Endothelial cell of umbilical vein (primary cell): ENCODE data around the gene NSDHL. TPM values are rescaled to one million over a fixed set of nuclear protein-coding genes. Genes with fewer than 3 reads are reported as not detected.
"Not testable (repeated sequence)": the region's sequence is repeated elsewhere in the genome, so short reads cannot be mapped to it uniquely, and the experiment has no call there.

ENCODE experiments used
- BruUV-seq: library from RNA; stranded (reverse); fragments of 400-500 nt; replicated peaks from 2 replicates; lab custom pipeline; 2021; lab: Mats Ljungman, UMichigan
- CTCF ChIA-PET: fragments of 300-600, 350-600 bp; sonication (Branson Sonifier 250); formaldehyde crosslinking; loops from one replicate; lab custom pipeline; 2021; ENCODE audit warnings: antibody characterized with exemption, inconsistent platforms; lab: Charles Lee
- POLR2A ChIA-PET: fragments of 300-600, 350-600 bp; sonication (Branson Sonifier 250); formaldehyde crosslinking; loops from one replicate; lab custom pipeline; 2021; ENCODE audit warnings: antibody characterized with exemption, inconsistent platforms; lab: Charles Lee
- DNase-seq: peaks from one replicate; pipeline ENCODE4 v3.0.0-alpha.2; 2011; ENCODE audit warnings: low read depth, low spot score
- FAIRE-seq: peaks from 2 replicates; lab custom pipeline; 2011; peaks lifted over from hg19 to GRCh38; lab: Jason Lieb, UNC
- H2AFZ ChIP-seq: 2 replicates; pipeline ENCODE4 v1.6.0; 2012; ENCODE audit warnings: low read depth, low read length, control low read depth, inconsistent platforms
- H3K27ac ChIP-seq: 2 replicates; pipeline ENCODE4 v1.5.1; 2011; ENCODE audit warnings: low read depth, mild to moderate bottlenecking, control low read depth, low read length, moderate library complexity; ENCODE audit not compliant: insufficient read depth
- H3K27me3 ChIP-seq, 2 experiments: 2 replicates each; pipeline versions ENCODE4 v1.6.0 to v1.6.1; 2011; ENCODE audit warnings: low read length in 2 of 2, mixed read lengths in 1 of 2; ENCODE audit not compliant: control insufficient read depth in 2 of 2, insufficient read depth in 2 of 2
- H3K36me3 ChIP-seq, 2 experiments: 2 replicates in 1 of 2; 3 replicates in 1 of 2; pipeline ENCODE4 v1.5.1; 2011; ENCODE audit warnings: low read length in 2 of 2, mild to moderate bottlenecking in 1 of 2, moderate library complexity in 1 of 2; ENCODE audit not compliant: control insufficient read depth in 2 of 2, insufficient read depth in 2 of 2; ENCODE audit errors: extremely low read depth in 1 of 2
- H3K4me1 ChIP-seq: 3 replicates; pipeline ENCODE4 v1.5.1; 2011; ENCODE audit warnings: mild to moderate bottlenecking, low read length; ENCODE audit not compliant: control insufficient read depth, insufficient read depth; ENCODE audit errors: extremely low read depth
- H3K4me2 ChIP-seq: 2 replicates; pipeline ENCODE4 v1.6.1; 2011; ENCODE audit warnings: low read length, control low read depth, mixed read lengths; ENCODE audit not compliant: insufficient read depth
- H3K4me3 ChIP-seq, 3 experiments: fragments of 200-600 bp in 1 of 3; sonication (generic), shearing (Covaris generic) in 1 of 3; replicated peaks in 1 of 3; 2 replicates each; pipeline ENCODE4 v1.5.1; 2011 to 2016; ENCODE audit warnings: control low read depth in 3 of 3, low read length in 3 of 3, mild to moderate bottlenecking in 2 of 3, inconsistent platforms in 1 of 3, low read depth in 1 of 3, moderate library complexity in 1 of 3; ENCODE audit not compliant: insufficient read depth in 1 of 3
- H3K79me2 ChIP-seq: 2 replicates; pipeline ENCODE4 v1.6.0; 2012; ENCODE audit warnings: low read length, inconsistent platforms; ENCODE audit not compliant: control insufficient read depth, insufficient read depth
- H3K9ac ChIP-seq: replicated peaks from 2 replicates; pipeline ENCODE3; 2011; ENCODE audit warnings: low read length, control low read depth; ENCODE audit not compliant: insufficient read depth; ENCODE audit errors: extremely low read depth
- H3K9me1 ChIP-seq: replicated peaks from 3 replicates; pipeline ENCODE4 v1.6.0; 2011; ENCODE audit warnings: mild to moderate bottlenecking, low read length; ENCODE audit not compliant: control insufficient read depth, insufficient read depth; ENCODE audit errors: extremely low read depth
- H3K9me3 ChIP-seq: replicated peaks from 2 replicates; pipeline ENCODE4 v1.5.1; 2012; ENCODE audit warnings: low read length, inconsistent platforms; ENCODE audit not compliant: control insufficient read depth, insufficient read depth
- H4K20me1 ChIP-seq: replicated peaks from 2 replicates; pipeline ENCODE3; 2011; ENCODE audit warnings: mild to moderate bottlenecking, low read length; ENCODE audit not compliant: control insufficient read depth, insufficient read depth; ENCODE audit errors: extremely low read depth
- CTCF ChIP-seq, 2 donors: IDR thresholded peaks; 1 replicate in 1 of 2; 2 replicates in 1 of 2; pipeline ENCODE4 v1.5.1; 2011; ENCODE audit warnings: low read length in 2 of 2, mild to moderate bottlenecking in 2 of 2, moderate library complexity in 2 of 2, control low read depth in 1 of 2, inconsistent platforms in 1 of 2, low read depth in 1 of 2; ENCODE audit not compliant: insufficient read depth in 1 of 2; ENCODE audit errors: extremely low read depth in 1 of 2
- EZH2 ChIP-seq: IDR thresholded peaks from 2 replicates; pipeline ENCODE4 v1.6.1; 2012; ENCODE audit warnings: borderline replicate concordance, low read depth, mild to moderate bottlenecking, moderate library complexity, low read length, inconsistent platforms; ENCODE audit not compliant: severe bottlenecking
- FOS ChIP-seq: IDR thresholded peaks from 2 replicates; pipeline ENCODE4 v1.6.1; 2011; ENCODE audit warnings: mild to moderate bottlenecking, low read length, moderate library complexity, borderline replicate concordance; ENCODE audit not compliant: insufficient read depth
- GATA2 ChIP-seq: IDR thresholded peaks from 2 replicates; pipeline ENCODE4 v1.7.0; 2011; ENCODE audit warnings: low read depth, mild to moderate bottlenecking, moderate library complexity, mixed read lengths, low read length; ENCODE audit not compliant: insufficient read length, insufficient read depth
- JUN ChIP-seq: IDR thresholded peaks from 2 replicates; pipeline ENCODE4 v1.6.1; 2011; ENCODE audit warnings: borderline replicate concordance, low read depth; ENCODE audit not compliant: insufficient read length, insufficient read depth
- MAX ChIP-seq: IDR thresholded peaks from 2 replicates; pipeline ENCODE4 v1.6.1; 2011; ENCODE audit not compliant: insufficient read depth, insufficient read length
- MYC ChIP-seq: IDR thresholded peaks from one replicate; pipeline ENCODE4 v1.6.1; 2011; ENCODE audit warnings: mild to moderate bottlenecking, low read depth, low read length
- POLR2A ChIP-seq: IDR thresholded peaks from 2 replicates; pipeline ENCODE4 v1.6.1; 2012; ENCODE audit warnings: low read depth, mild to moderate bottlenecking, control low read depth, low read length
- POLR2AphosphoS5 ChIP-seq: IDR thresholded peaks from 2 replicates; pipeline ENCODE4 v1.6.1; 2012; ENCODE audit warnings: low read depth, mild to moderate bottlenecking, control low read depth, low read length, moderate library complexity; ENCODE audit not compliant: insufficient read depth
- dilution Hi-C: fragments of 300-500 bp; cut with MboI; formaldehyde crosslinking; loops from one replicate; pipeline ENCODE4 v1.15.0; 2019; ENCODE audit warnings: low sequenced_read_pairs; ENCODE audit not compliant: extremely low pct_ligation_motif_present
- intact Hi-C: fragments of 100-400 bp; cut with micrococcal nuclease; formaldehyde crosslinking; loops from one replicate; pipeline ENCODE4 v1.10.0; 2022
- polyA plus RNA-seq, 4 experiments: library from polyadenylated mRNA; depleted of rRNA in 3 of 4; stranded (reverse) in 3 of 4; unstranded in 1 of 4; fragments of >200 nt; gene quantifications; 2 replicates each; pipeline versions ENCODE4 v1.2.1 to v1.2.3, GENCODE V29; 2011 to 2012; ENCODE audit warnings: missing spikeins in 1 of 4
- total RNA-seq: library from RNA; stranded (reverse); gene quantifications from 2 replicates; pipeline ENCODE4 v1.2.3, GENCODE V29; 2021

Gene NSDHL
- total and polyA plus RNA-seq, 2 donors (not counting 3 experiments of a cell fraction or from before 2014, with no cell fraction given), result 40.0 to 43.7 TPM

- Histone ChIP-seq H3K4me3 (no peak overlapping the region), H3K9me1 (no peaks in the 10 kb centered on the region), H3K4me2 (no peak overlapping the region), H3K27ac (no peak overlapping the region), H2AFZ (no peak overlapping the region), H3K79me2 (peaks cover 39% of the 10 kb centered on the region), H3K9ac (no peak overlapping the region), H3K27me3 (no peaks in the 10 kb centered on the region), H3K36me3 (no peaks in the 10 kb centered on the region), H4K20me1 (no peaks in the 10 kb centered on the region), H3K9me3 (no peaks in the 10 kb centered on the region), H3K4me1 (peaks cover 18% of the 10 kb centered on the region)
- FAIRE-seq, result no peak
- no peak for DNase-seq
- TF ChIP-seq GATA2 (no peak), MAX (no peak), JUN (no peak), EZH2 (no peak), POLR2AphosphoS5 (no peak), FOS (no peak), MYC (no peak), POLR2A (no peak), CTCF (IDR thresholded peaks at IDR 0.05; ENCODE audit: extremely low read depth in 1 of 2, insufficient read depth in 1 of 2, low read depth in 1 of 2, low read length in 2 of 2) (no peak)
- intact Hi-C loops, result no loop called here
- dilution Hi-C loops, result no loop called here
- POLR2A ChIA-PET, result no interaction called here
- CTCF ChIA-PET, result no interaction called here
- BruUV-seq, result no TSS peak
Observed at GRCh38 chrX:152833378-152833777, 2.5 kb downstream of the NSDHL start.

- FAIRE-seq, DNase-seq, POLR2A ChIA-PET: not testable (repeated sequence)
Observed at GRCh38 chrX:152835470-152835869, 4.6 kb downstream of the NSDHL start.

More at GRCh38 chrX:152835470-152835869, 4.6 kb downstream of the NSDHL start:
- H3K4me2 ChIP-seq, intact Hi-C loops, H3K4me3 ChIP-seq, H3K36me3 ChIP-seq, dilution Hi-C loops, BruUV-seq, H3K27me3 ChIP-seq, CTCF ChIA-PET, H3K9me3 ChIP-seq, H2AFZ ChIP-seq, H3K9ac ChIP-seq, H4K20me1 ChIP-seq, H3K9me1 ChIP-seq, H3K27ac ChIP-seq: not testable (repeated sequence)
- H3K79me2 ChIP-seq, result peaks cover 44% of the 10 kb centered on the region
- peaks cover 12% of the 10 kb centered on the region for H3K4me1 ChIP-seq
